Measurements from ENCODE around the gene OR52J3.

- TF ChIP-seq POLR2AphosphoS5 (IDR thresholded peaks at IDR 0.05; ENCODE audit: borderline replicate concordance, low read depth, low read length) (no peak), EZH2 (IDR thresholded peaks at IDR 0.05) (no peak)
These were observed 35.1 kb upstream of the OR52J3 start for GRCh38 chr11:5011254-5011653.

Measured in SK-N-MC (cell line).